Hepatic stellate cell (primary cell): ENCODE measurements around the gene HIGD1A.

Experiments used
- DNase-seq: peaks from one replicate; pipeline ENCODE4 v3.0.0; 2011; ENCODE audit warnings: low spot score

HIGD1A gene

DNA sequence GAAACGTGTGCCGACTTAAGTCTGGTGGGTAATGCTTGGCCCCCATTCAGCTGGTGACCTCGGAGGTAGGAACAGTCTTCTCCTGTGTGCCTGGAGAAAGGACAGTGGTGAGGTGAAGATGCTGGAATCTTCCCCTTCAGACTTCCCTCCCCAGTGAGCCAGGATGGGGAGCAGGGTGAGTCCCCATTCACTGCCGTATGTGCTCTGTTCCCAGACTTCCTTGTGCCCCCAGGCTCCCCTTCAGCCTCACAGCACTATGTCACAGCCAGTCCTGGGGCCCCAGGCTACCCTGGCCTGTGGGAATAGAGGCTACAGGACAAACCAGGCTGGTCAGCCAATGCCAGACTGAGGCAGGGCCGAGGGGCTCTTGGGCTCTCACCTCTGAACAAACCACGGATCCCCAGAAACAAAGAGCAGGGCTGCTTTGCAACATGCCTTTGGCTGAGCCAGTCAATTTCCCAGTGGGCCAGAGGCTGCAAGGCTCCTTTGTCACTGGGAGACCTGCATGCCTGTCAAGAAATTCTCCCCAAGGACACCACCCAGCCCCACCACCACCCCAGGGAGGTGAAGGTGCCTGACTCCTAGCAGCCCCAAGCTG lies 69.9 kb downstream of the HIGD1A start:
- no peak for DNase-seq

DNA sequence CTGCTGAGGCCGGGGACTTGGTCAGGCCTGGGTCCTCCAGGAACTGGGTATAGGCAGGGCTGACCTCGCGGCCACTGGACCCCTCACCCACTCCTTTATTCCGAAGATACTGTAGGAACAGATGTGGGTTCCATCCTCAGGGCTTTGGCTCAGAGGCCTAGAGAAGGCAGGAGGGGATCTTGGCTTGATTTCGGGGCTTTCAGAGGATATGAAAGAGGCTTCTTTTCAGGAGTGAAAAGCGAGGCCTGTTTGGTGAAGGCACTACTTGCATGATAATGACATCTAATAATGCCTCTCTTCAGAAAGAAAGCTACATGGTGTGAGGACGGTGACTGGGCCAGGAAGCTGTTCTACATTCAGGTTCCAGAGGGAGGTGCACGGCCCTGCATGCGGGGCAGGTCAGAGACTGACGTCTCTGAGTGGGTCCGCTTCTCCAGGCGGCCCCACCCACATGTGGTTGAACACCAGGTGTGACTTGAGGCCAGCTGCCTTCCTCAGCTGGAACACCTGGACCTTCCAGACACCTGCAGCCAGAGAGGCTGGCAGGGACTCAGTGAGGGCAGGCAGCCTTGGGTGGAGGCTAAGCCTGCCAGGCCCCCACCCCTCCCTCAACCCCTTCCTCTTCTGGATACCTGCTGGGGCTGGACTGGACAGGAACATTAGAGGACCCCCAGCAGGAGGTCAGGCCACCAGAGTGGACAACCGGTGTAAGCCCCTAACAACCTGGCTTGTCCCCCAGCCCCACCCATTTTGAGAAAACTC lies 70.6 kb downstream of the HIGD1A start:
- DNase-seq: no peak
